ENCODE measurements around the gene INHBB.

The INHBB gene

DNA sequence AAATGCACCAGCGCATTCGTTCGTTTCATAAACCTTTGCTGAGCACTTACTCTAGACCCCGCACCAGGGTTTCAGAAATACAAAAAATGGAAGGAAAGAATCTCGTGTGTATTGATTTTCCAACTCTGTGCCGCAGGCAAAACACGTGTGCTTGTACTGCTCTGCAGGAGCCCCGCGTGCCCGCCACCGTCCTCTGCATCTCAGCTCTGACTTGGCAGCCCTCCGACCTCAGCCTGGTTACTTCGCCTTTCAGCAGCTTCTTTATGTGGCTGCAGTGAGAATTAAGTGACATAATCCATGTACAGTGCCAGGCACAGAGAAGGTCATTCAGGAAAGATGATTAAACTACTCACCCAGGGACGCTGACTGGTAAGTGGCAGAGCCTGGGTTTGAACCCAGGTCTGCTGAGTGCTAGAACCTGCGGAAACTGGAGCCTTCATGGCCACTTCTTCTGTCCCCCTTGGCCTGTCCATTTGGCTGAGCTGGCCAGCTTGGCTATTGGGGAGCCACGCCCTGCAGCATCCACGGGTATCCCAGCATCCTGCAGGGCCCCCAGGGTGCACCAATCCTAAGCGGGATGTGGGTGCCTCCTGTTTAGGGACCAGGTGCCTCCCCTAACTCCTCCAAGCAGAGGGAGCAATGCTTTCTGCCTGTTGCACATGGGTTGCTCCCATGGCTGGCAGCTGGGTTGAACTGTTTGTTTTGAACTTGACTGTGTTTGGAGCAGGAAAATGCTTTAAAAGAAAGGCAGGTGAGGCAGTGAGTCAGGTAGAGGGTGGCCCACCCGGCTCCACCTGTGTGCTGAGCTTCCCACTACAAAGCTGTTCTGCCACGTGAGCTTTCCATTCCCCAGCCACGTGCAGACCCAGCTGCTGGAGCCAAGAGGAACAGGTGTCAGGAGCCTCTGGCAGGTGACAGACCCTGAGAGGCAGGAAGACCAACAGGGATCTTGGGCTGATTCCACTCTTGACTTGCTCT is 34.3 kb downstream of the INHBB start:
- H3K4me3 ChIP-seq (ENCODE audit: control insufficient read depth in 1 of 7, extremely low read depth in 1 of 7, insufficient read depth in 4 of 7, low read depth in 2 of 7, low read length in 6 of 7): no peak overlapping the region
- H3K27me3 ChIP-seq (replicated peaks in 2 of 5; ENCODE audit: control insufficient read depth in 4 of 5, insufficient read depth in 5 of 5, low read length in 4 of 5): peaks cover 0 to 3% (median 0%) of the 10 kb centered on the region in 5 experiments
- 85% methylated on average over 15 of the region's 21 CpGs for WGBS (ENCODE audit: insufficient coverage)
- H3K9me3 ChIP-seq (ENCODE audit: control extremely low read depth in 1 of 5, control insufficient read depth in 4 of 5, insufficient read depth in 2 of 5, low read depth in 1 of 5, low read length in 4 of 5): no peaks in the 10 kb centered on the region
- H3K4me1 ChIP-seq (ENCODE audit: control extremely low read depth in 1 of 4, control insufficient read depth in 4 of 4, insufficient read depth in 4 of 4, low read length in 3 of 4): no peaks in the 10 kb centered on the region
- no peaks in the 10 kb centered on the region for H3K36me3 ChIP-seq (ENCODE audit: control insufficient read depth in 4 of 4, insufficient read depth in 4 of 4, low read length in 3 of 4)
- H3K27ac ChIP-seq (ENCODE audit: insufficient read depth in 1 of 2, low read depth in 1 of 2, low read length in 2 of 2, poor library complexity in 1 of 2, severe bottlenecking in 2 of 2): no peak overlapping the region
- ChIA-PET POLR2A (no interaction called here), CTCF (no interaction called here)
- no peak for DNase-seq

DNA sequence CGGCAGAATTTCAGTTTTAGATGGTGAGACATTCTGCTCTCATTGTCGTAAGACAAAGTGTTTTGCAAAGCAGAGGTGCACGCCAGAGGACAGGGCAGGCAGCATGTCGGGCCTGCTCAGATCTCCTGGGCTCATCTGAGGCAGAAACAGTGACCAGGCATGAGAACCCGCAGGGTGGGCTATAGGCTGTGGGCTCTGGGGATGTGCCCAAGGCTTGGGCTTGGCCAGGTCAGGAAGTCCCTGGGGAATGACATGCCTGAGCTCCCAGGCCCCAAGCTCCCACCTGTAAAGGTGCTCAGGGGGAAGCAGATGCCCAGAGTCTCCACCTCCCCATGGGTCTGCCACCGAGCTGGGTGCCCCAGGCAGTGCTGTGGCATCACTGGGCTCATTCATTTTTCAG is 35.3 kb downstream of the INHBB start:
- Histone ChIP-seq H3K4me1 (ENCODE audit: control extremely low read depth in 1 of 4, control insufficient read depth in 4 of 4, insufficient read depth in 4 of 4, low read length in 3 of 4) (no peaks in the 10 kb centered on the region), H3K9me3 (ENCODE audit: control extremely low read depth in 1 of 5, control insufficient read depth in 4 of 5, insufficient read depth in 2 of 5, low read depth in 1 of 5, low read length in 4 of 5) (no peaks in the 10 kb centered on the region), H3K27me3 (replicated peaks in 2 of 5; ENCODE audit: control insufficient read depth in 4 of 5, insufficient read depth in 5 of 5, low read length in 4 of 5) (peaks cover 0 to 1% (median 0%) of the 10 kb centered on the region in 5 experiments), H3K4me3 (ENCODE audit: control insufficient read depth in 1 of 7, extremely low read depth in 1 of 7, insufficient read depth in 4 of 7, low read depth in 2 of 7, low read length in 6 of 7) (no peak overlapping the region), H3K36me3 (ENCODE audit: control insufficient read depth in 4 of 4, insufficient read depth in 4 of 4, low read length in 3 of 4) (no peaks in the 10 kb centered on the region), H3K27ac (ENCODE audit: insufficient read depth in 1 of 2, low read depth in 1 of 2, low read length in 2 of 2, poor library complexity in 1 of 2, severe bottlenecking in 2 of 2) (no peak overlapping the region)
- ChIA-PET CTCF (no interaction called here), POLR2A (interaction anchor here (0.9 kb wide), 1 partner anchor 21 kb away, joined by 3 read pairs; no protein-coding TSS in a partner anchor)
- 87% methylated on average over 6 of the region's 6 CpGs for WGBS (ENCODE audit: insufficient coverage)
- DNase-seq: no peak

DNA sequence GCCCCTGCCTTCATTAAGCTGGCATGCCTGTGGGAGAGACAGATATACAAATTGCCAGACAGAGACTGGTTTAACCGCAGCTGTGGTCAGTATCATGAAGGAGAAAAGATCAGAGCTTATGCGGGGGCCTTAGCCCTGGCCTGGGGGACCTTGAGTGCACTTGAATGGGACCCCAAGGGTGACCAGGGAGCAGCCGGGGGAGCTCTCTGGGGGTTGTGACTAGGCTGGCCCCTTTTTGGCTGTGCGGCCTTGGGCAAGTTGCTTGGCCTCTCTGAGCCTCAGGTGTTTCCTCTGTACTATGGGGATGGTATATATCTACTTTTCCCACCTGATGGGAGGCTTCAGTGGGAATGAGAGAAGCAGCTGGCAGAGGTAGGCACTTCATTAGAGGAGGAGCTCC is 35.7 kb downstream of the INHBB start:
- Histone ChIP-seq H3K4me3 (ENCODE audit: control insufficient read depth in 1 of 7, extremely low read depth in 1 of 7, insufficient read depth in 4 of 7, low read depth in 2 of 7, low read length in 6 of 7) (no peak overlapping the region), H3K4me1 (ENCODE audit: control extremely low read depth in 1 of 4, control insufficient read depth in 4 of 4, insufficient read depth in 4 of 4, low read length in 3 of 4) (no peaks in the 10 kb centered on the region), H3K36me3 (ENCODE audit: control insufficient read depth in 4 of 4, insufficient read depth in 4 of 4, low read length in 3 of 4) (no peaks in the 10 kb centered on the region), H3K9me3 (ENCODE audit: control extremely low read depth in 1 of 5, control insufficient read depth in 4 of 5, insufficient read depth in 2 of 5, low read depth in 1 of 5, low read length in 4 of 5) (no peaks in the 10 kb centered on the region), H3K27me3 (replicated peaks in 2 of 5; ENCODE audit: control insufficient read depth in 4 of 5, insufficient read depth in 5 of 5, low read length in 4 of 5) (peaks cover 0 to 1% (median 0%) of the 10 kb centered on the region in 5 experiments), H3K27ac (ENCODE audit: insufficient read depth in 1 of 2, low read depth in 1 of 2, low read length in 2 of 2, poor library complexity in 1 of 2, severe bottlenecking in 2 of 2) (no peak overlapping the region)
- ChIA-PET CTCF (no interaction called here), POLR2A (interaction anchor here (0.9 kb wide), 1 partner anchor 21 kb away, joined by 3 read pairs; no protein-coding TSS in a partner anchor)
- 80% methylated on average over 3 of the region's 4 CpGs for WGBS (ENCODE audit: insufficient coverage)
- no peak for DNase-seq

DNA sequence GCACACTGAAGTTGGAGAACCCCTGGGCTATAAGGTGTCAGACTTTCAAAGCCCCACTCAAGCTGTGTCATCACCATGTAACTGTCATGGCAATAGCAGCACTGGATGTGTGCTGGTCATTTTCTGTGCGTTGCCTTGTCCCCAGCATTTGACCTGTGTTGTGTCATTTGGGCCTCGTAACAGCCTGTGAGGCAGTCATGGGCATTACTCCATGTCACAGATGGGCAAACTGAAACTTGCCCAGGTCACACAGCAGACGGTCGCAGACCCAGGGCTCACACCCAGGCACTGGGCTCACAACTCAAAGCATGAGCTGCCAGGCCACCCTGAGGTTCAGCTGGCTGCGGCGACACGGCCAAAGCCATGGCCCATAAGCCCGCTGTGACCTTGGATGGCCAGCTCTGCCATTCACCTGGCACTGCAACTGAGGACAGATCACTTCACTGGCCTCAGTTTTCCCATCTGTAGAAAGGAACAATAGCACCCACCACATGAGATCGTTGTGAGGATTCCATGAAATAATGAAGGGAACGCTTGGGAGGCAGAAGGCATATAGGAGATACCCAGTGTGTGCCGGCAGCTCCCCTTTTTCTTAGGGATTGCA is 36.7 kb downstream of the INHBB start:
- no peak for DNase-seq
- POLR2A ChIA-PET: no interaction called here
- WGBS (ENCODE audit: insufficient coverage): 98% methylated on average over 11 of the region's 11 CpGs
- Histone ChIP-seq H3K36me3 (ENCODE audit: control insufficient read depth in 4 of 4, insufficient read depth in 4 of 4, low read length in 3 of 4) (no peaks in the 10 kb centered on the region), H3K9me3 (ENCODE audit: control extremely low read depth in 1 of 5, control insufficient read depth in 4 of 5, insufficient read depth in 2 of 5, low read depth in 1 of 5, low read length in 4 of 5) (no peaks in the 10 kb centered on the region), H3K4me1 (ENCODE audit: control extremely low read depth in 1 of 4, control insufficient read depth in 4 of 4, insufficient read depth in 4 of 4, low read length in 3 of 4) (no peaks in the 10 kb centered on the region), H3K4me3 (ENCODE audit: control insufficient read depth in 1 of 7, extremely low read depth in 1 of 7, insufficient read depth in 4 of 7, low read depth in 2 of 7, low read length in 6 of 7) (no peak overlapping the region), H3K27ac (ENCODE audit: insufficient read depth in 1 of 2, low read depth in 1 of 2, low read length in 2 of 2, poor library complexity in 1 of 2, severe bottlenecking in 2 of 2) (no peak overlapping the region), H3K27me3 (replicated peaks in 2 of 5; ENCODE audit: control insufficient read depth in 4 of 5, insufficient read depth in 5 of 5, low read length in 4 of 5) (peaks cover 0 to 1% (median 0%) of the 10 kb centered on the region in 5 experiments)
- CTCF ChIA-PET: no interaction called here

DNA sequence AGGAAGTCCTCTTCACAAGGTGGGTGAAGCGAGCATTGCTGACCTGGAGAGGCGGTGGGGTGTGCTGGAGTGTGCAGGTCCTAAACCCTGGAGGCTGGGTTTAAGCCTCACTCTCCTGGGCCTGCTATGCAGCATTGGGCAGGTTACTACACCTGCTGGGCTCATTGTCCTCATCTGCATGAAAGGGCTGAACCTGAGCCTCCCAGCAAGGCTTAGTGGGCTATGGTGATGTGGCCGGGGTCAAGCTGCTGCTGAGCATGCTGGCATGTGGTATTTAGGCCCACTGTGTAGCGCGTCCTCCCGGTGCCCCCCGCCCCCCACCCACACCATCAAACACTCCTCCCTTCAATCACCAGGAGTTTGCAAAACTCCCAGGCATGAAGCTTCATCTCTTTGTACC is 37.3 kb downstream of the INHBB start:
- WGBS (ENCODE audit: insufficient coverage): 89% methylated on average over 5 of the region's 7 CpGs
- CTCF ChIA-PET: no interaction called here
- no peak for DNase-seq

DNA sequence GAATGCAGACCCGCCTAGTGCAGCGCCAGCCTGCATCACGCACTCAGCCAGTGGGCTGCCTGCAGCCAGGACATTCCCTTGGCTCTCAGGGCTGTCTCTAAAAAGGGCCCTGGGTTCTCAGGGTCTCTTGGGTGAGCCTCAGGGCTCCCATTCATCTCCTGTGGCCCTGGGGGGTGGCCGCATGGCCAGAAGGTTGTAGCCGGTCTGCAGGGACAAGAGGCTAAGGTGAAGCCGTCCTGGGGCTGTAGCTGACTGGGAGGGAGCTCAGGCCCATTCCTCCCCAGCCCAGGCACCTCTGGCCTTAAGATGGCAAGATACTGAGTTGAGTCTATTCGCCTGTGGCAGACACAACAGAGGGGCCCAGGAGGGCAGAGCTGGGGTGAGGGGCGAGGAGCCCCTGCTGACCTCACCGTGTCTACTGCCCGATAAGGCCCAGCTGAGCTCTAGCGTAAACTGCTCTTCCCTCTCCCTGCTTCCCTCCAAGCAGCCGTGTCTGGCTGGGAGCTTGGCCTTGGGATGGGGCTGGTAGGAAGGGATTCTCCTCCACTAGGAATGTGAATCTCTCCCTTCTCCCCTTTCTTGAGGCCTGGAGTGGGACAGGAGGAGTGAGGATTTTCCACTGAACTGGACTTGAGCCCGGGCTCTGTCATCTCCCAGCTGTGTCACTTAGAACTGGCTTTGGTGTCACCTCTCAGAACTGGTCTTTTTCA is 37.9 kb downstream of the INHBB start:
- WGBS (ENCODE audit: insufficient coverage): 92% methylated on average over 8 of the region's 13 CpGs
- DNase-seq: no peak
- no peak overlapping the region for H3K27ac ChIP-seq (ENCODE audit: insufficient read depth in 1 of 2, low read depth in 1 of 2, low read length in 2 of 2, poor library complexity in 1 of 2, severe bottlenecking in 2 of 2)
- peaks cover 0 to 4% (median 2%) of the 10 kb centered on the region in 5 experiments for H3K27me3 ChIP-seq (replicated peaks in 2 of 5; ENCODE audit: control insufficient read depth in 4 of 5, insufficient read depth in 5 of 5, low read length in 4 of 5)
- POLR2A ChIA-PET: no interaction called here
- CTCF ChIA-PET: no interaction called here
- no peak overlapping the region for H3K4me3 ChIP-seq (ENCODE audit: control insufficient read depth in 1 of 7, extremely low read depth in 1 of 7, insufficient read depth in 4 of 7, low read depth in 2 of 7, low read length in 6 of 7)
- no peaks in the 10 kb centered on the region for H3K9me3 ChIP-seq (ENCODE audit: control extremely low read depth in 1 of 5, control insufficient read depth in 4 of 5, insufficient read depth in 2 of 5, low read depth in 1 of 5, low read length in 4 of 5)
- H3K36me3 ChIP-seq (ENCODE audit: control insufficient read depth in 4 of 4, insufficient read depth in 4 of 4, low read length in 3 of 4): no peaks in the 10 kb centered on the region
- H3K4me1 ChIP-seq (ENCODE audit: control extremely low read depth in 1 of 4, control insufficient read depth in 4 of 4, insufficient read depth in 4 of 4, low read length in 3 of 4): no peaks in the 10 kb centered on the region

More for the DNA sequence above, 37.3 kb downstream of the INHBB start:
- H3K4me3 ChIP-seq (ENCODE audit: control insufficient read depth in 1 of 7, extremely low read depth in 1 of 7, insufficient read depth in 4 of 7, low read depth in 2 of 7, low read length in 6 of 7): no peak overlapping the region
- no peaks in the 10 kb centered on the region for H3K4me1 ChIP-seq (ENCODE audit: control extremely low read depth in 1 of 4, control insufficient read depth in 4 of 4, insufficient read depth in 4 of 4, low read length in 3 of 4)
- H3K27ac ChIP-seq (ENCODE audit: insufficient read depth in 1 of 2, low read depth in 1 of 2, low read length in 2 of 2, poor library complexity in 1 of 2, severe bottlenecking in 2 of 2): no peak overlapping the region
- no peaks in the 10 kb centered on the region for H3K9me3 ChIP-seq (ENCODE audit: control extremely low read depth in 1 of 5, control insufficient read depth in 4 of 5, insufficient read depth in 2 of 5, low read depth in 1 of 5, low read length in 4 of 5)
- POLR2A ChIA-PET: no interaction called here
- peaks cover 0 to 4% (median 0%) of the 10 kb centered on the region in 5 experiments for H3K27me3 ChIP-seq (replicated peaks in 2 of 5; ENCODE audit: control insufficient read depth in 4 of 5, insufficient read depth in 5 of 5, low read length in 4 of 5)
- H3K36me3 ChIP-seq (ENCODE audit: control insufficient read depth in 4 of 4, insufficient read depth in 4 of 4, low read length in 3 of 4): no peaks in the 10 kb centered on the region
